HG03039 (cell line): ENCODE results near the gene ZW10.
"Not testable (repeated sequence)": the region's sequence is repeated elsewhere in the genome, so short reads cannot be mapped to it uniquely, and the experiment has no call there.

Source experiments
- ATAC-seq: cut with Tn5 transposase; IDR thresholded peaks from one replicate; pipeline ENCODE4 v1.9.1; 2021; ENCODE audit warnings: mild to moderate bottlenecking, moderate library complexity; ENCODE audit not compliant: unreplicated experiment

The ZW10 gene, protein sequence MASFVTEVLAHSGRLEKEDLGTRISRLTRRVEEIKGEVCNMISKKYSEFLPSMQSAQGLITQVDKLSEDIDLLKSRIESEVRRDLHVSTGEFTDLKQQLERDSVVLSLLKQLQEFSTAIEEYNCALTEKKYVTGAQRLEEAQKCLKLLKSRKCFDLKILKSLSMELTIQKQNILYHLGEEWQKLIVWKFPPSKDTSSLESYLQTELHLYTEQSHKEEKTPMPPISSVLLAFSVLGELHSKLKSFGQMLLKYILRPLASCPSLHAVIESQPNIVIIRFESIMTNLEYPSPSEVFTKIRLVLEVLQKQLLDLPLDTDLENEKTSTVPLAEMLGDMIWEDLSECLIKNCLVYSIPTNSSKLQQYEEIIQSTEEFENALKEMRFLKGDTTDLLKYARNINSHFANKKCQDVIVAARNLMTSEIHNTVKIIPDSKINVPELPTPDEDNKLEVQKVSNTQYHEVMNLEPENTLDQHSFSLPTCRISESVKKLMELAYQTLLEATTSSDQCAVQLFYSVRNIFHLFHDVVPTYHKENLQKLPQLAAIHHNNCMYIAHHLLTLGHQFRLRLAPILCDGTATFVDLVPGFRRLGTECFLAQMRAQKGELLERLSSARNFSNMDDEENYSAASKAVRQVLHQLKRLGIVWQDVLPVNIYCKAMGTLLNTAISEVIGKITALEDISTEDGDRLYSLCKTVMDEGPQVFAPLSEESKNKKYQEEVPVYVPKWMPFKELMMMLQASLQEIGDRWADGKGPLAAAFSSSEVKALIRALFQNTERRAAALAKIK

GRCh38 chr11:113773416-113774173, at the start of gene ZW10:
Gene ZW10, minus strand, starts transcription at chr11:113773692. Its CDS starts 26 bp downstream, at chr11:113773666.
- ATAC-seq = peak; percentile 98

DNA sequence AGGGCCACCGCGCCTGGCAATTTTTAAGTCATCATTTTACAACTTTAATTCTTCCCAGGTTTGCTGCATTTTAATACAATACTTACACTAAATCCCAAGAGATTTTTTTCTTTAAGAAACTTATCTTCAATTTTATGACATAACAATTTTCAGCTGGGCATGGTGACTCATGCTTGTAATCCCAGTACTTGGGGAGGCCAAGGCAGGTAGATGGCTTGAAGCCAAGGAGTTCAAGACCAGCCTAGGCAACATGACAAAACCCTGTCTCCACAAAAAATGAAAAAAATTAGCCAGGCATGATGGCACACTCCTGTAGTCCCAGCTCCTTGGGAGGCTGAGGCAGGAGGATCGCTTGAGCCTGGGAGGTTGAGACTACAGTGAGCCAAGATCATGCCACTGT, 44.9 kb upstream of the ZW10 start:
- ATAC-seq = no peak

DNA sequence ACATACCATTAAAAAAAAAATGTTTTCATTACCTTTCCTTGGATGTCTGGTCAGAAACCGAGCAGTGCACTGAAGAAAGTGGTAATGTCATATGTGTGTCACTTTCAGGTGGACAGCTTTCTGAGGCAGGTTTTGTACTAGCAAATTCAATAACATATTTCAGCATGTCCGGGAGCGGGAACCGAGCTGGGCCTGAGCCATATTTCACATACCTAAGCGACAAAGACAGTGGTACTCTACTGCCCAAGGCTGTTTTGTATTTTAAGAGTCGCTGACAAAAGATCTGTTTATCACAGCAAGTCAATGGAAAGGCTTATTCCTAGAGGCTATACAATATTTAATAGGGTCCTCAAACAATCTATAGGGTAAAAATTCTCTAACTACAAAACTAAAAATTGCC, 44.1 kb upstream of the ZW10 start:
- no peak for ATAC-seq

DNA sequence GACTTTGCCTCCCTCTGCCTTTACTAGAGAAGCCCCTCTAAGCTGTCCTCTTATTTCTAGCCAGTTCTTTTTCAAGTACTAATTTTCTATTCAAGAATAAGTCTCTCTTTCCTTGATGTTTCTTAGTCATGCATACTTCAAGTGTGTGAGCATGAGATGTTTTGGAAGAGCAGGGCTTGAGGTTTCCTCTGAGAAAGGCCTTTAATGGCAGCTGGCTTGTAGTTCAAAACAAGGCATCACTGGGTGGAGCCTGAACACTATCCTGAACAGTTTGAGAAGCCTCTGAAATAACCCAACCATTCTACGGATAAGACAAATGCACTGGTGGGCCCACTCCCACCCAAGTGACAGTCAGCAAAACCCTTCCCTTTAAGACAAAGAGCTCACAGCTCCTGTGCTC, 43.7 kb upstream of the ZW10 start:
- ATAC-seq = no peak

- ATAC-seq = no peak
These were observed 40.7 kb upstream of the ZW10 start for GRCh38 chr11:113814181-113814580.

DNA sequence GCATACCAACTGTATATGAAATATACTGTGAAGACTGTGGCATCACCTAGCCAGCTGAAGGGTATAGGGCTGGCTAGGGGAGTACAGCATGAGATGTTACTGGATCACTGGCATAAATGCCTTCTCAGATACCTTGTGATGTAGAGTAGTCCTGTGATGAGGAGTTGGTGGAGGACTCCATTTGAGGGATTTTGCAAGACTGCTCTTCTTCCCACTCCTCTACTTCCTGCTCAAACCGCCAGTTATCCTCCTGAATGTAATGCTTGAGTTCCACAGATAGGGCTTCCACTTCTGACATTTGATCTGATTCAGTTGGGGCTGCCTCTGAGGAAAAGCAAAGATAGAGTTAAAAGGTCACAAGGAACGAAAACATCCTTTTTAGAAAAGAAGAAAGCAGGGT, 35.4 kb upstream of the ZW10 start:
- no peak for ATAC-seq

DNA sequence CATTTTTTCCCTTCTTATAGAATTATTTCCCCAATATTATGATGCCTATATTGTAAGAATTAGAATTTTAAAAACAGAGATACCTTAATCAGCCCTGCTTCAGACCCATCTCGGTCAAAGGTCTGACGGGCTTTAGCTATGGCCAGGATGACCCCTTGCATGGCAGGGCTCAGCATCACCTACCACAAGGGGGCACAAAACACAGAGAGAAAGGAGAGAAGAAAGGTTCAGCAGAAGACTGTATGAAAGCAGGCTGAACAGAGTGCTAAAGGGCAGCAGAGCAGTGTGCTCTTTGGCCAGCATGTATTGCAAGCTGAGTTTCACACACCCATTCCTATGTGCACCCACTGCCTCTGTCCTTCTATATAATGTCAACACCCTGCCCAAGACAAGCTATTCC, 32.9 kb upstream of the ZW10 start:
- no peak for ATAC-seq

DNA sequence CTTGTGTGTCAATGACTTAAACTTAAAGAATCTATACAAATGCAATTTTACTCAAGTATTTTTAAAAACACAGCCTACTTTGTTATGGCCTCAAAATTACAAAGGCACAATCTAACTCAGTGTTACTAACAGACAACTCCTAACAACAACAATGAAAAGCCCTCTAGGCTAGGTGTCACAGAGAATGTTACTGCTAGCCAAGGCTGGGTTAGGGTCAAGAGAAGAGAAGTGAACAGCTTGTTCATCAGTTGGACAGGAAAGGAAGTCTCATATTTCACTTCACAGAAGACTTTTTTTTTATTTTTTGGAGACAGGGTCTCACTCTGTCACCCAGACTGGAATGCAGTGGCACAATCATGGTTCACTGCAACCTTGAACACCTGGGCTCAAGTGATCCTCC, 32.1 kb upstream of the ZW10 start:
- ATAC-seq = no peak

DNA sequence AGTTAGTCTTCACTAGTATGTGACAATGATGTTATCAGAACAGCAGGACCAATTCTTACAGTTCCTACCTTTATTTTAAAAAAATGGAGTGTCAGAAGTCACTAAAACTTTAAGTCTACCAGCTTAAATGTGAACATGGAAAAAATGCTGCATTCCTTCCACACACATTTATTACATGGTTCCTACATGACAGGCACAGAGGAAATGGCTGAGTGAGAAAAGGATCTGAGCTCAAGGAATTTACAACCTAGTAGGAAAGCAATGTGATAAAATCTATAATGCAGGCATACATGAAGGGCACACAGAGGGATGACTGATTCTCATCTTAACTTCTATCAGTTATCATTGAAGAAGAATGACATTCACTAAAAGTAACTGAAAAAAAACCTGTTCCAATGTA, 29.1 kb upstream of the ZW10 start:
- ATAC-seq = no peak

GRCh38 chr11:113796663-113797259, 23.3 kb upstream of the ZW10 start:
- ATAC-seq = no peak

DNA sequence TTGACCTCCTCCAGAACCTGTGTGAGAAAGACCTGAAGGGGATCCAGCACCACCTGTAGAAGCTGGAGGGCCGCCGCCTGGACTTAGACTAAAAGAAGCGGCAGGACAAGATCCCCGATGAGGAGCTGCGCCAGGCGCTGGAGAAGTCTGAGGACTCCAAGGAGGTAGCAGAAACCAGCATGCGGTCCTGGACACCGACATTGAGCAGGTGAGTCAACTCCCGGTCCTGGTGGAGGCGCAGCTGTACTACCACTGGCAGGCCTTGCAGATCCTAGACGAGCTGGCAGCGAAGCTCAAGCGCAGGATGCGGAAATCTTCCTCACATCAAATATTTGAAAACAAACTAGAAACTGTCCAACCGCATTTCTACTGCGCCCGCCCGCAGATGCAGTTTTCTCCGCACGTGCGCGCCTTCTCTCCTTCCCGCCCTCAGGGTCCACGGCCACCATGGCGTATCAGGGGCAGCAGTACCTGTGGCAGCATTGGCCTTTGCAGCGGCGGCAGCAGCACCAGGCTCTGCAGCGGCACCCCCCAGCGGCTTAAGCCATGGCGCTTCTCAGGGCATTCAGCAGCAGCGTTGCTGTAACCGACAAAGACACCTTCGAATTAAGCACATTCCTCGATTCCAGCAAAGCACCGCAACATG, 16.3 kb upstream of the ZW10 start:
- ATAC-seq = no peak

DNA sequence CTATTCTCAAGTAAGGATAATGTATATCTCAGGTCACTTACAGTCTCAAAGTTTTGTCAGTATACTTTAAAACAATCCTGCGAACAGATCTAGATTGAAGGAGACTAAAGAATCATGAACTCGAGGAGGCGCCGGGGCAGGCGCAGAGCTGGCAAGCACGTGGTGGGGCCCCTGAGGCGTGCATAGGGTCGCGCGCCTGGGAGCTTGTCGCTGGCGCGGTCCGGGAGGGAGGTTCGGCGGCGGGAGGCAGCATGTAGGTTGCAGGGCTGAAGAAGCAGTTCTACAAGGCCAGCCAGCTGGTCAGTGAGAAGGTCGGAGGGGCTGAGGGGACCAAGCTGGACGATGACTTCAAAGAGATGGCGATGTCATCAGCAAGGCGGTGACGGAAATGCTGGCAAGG, 15.5 kb upstream of the ZW10 start:
- ATAC-seq = not testable (repeated sequence)

GRCh38 chr11:113782134-113782533, 8.6 kb upstream of the ZW10 start:
- ATAC-seq = no peak

DNA sequence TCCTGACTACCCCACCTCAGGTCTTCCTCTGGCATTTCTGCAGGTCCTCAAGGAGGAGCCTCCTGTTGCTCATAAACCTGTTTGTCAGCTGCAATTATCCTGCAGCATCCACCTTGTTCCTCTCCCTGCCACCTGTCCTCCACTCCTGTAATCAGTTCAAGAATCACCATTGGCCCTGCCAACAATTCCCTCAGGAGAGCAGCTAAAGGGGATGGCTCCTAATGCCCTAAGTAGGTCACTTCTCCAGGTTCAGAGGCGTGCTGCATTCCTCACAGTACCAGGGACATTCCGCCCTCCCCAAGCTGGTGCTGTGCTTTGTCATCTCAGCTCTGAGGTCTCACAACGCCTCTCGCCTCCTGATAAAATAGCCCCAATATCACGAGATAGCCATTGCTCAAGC, 8.2 kb upstream of the ZW10 start:
- no peak for ATAC-seq

DNA sequence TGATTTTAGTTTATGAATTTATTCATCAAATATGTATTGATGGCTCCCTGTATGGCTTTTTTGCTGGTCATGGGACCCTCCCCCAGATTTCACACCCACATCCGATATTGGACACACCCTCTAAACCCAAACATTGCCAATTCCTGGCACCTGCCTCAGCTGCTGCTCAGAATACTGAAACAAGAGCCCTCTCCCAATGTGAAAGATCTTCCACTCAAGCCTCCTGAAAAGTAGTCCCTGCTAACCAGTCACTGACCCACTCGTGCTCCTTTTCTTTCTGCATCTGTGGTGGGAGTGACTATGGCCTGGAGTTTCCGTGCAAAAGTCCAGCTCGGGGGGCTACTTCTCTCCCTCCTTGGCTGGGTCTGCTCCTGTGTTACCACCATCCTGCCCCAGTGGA, 6.0 kb upstream of the ZW10 start, which contains the start of gene CLDN25:
Gene CLDN25, plus strand, starts transcription at position 301 of the 400 bp plus-strand sequence. Its CDS starts 0 bp downstream, at position 301.
- ATAC-seq = no peak

DNA sequence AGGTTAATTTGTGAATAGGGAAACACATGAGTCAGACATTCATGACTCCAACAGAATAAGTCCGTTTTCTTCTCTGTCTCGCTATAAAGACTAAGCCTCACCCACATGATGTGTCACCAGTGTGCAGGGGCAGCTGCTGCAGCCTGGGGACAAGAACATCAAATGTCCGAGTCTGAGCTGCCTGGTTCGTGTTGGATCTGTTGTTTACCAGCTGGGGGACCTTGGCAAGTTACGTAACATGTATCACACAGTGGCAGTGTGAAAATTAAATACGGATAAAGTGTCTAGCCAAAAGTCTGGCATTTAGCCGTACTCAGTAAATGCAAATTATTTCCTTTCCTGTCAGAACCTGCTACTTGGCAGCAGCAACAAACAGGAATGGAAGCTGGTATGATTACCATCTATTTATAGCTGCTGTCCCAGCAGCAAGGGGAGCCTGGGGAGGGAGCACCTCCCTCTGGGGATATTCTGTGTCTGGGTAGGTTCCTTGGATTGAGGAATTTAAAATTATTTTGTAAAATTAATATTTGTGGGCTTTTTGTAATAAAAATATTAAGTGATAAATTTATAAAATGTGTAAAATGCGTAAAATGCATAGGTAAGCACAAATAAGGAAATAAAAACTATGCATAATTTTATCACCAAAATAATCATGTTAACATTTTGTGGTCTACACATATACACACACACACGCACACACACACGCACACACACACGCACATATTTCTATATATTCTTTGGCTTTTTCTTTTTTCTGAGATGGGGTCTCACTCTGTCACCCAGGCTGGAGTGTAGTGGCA, 4.8 kb upstream of the ZW10 start:
- no peak for ATAC-seq

GRCh38 chr11:113774174-113774503, 647 bp upstream of the ZW10 start:
- no peak for ATAC-seq

DNA sequence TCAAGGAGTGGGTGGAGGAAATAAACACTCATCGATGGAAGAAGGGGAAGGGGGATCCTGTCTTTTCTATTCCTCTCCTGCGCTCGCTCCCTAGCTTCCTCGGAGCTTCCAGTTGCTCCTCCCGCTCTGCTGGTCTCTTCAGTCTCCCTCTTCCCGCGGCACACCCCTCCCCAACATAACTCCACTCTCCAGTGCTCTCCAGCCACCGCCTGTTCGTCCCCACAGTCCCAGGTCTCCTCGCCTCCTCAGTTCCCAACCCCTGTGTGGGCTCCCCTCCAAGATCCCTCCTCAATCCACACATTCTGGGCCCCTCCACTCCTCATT, 438 bp downstream of the ZW10 start:
- no peak for ATAC-seq

GRCh38 chr11:113771964-113772363, 1.5 kb downstream of the ZW10 start:
- no peak for ATAC-seq
